Neural cell (in vitro differentiated cells): Measurements from ENCODE around the gene ARID1B. TPM values are rescaled to one million over a fixed set of nuclear protein-coding genes. Genes with fewer than 3 reads are reported as not detected.

Experiments
- H2AFZ ChIP-seq: fragments of 200-600, 300-800 bp; sonication (generic), shearing (Covaris generic); 2 replicates; pipeline ENCODE4 v1.6.0; 2014; ENCODE audit warnings: low read depth, mild to moderate bottlenecking, antibody characterized with exemption, low read length, moderate library complexity
- H3F3A ChIP-seq: fragments of 200-600 bp; shearing (Covaris generic); 2 replicates; pipeline ENCODE4 v1.6.1; 2016; ENCODE audit warnings: mild to moderate bottlenecking, moderate library complexity, mixed read lengths, antibody characterized with exemption, low read length; ENCODE audit not compliant: insufficient read depth, poor library complexity, severe bottlenecking
- H3K27ac ChIP-seq: fragments of 200-600, 300-800 bp; sonication (generic), shearing (Covaris generic); 2 replicates; pipeline ENCODE4 v1.5.1; 2014; ENCODE audit warnings: mild to moderate bottlenecking, low read length, moderate library complexity
- H3K27me3 ChIP-seq: fragments of 300-800, 200-600 bp; sonication (generic), shearing (Covaris generic); 2 replicates; pipeline ENCODE4 v1.6.0; 2014; ENCODE audit warnings: mild to moderate bottlenecking, low read depth, low read length, moderate library complexity; ENCODE audit not compliant: insufficient read depth
- H3K36me3 ChIP-seq: fragments of 300-800, 200-600 bp; sonication (generic), shearing (Covaris generic); 2 replicates; pipeline ENCODE4 v1.5.1; 2014; ENCODE audit warnings: mild to moderate bottlenecking, antibody characterized with exemption, low read length, moderate library complexity; ENCODE audit not compliant: insufficient read depth
- H3K4me2 ChIP-seq: fragments of 300-800, 200-600 bp; sonication (generic), shearing (Covaris generic); 2 replicates; pipeline ENCODE4 v1.6.0; 2014; ENCODE audit warnings: mild to moderate bottlenecking, low read length
- H3K4me3 ChIP-seq: fragments of 300-800, 200-600 bp; sonication (generic), shearing (Covaris generic); 2 replicates; pipeline ENCODE4 v1.5.1; 2014; ENCODE audit warnings: mild to moderate bottlenecking, low read length, moderate library complexity
- H3K79me2 ChIP-seq: fragments of 200-600 bp; shearing (Covaris generic); replicated peaks from 2 replicates; pipeline ENCODE4 v1.6.0; 2014; ENCODE audit warnings: mild to moderate bottlenecking, low read length, moderate library complexity; ENCODE audit not compliant: insufficient read depth
- H3K9ac ChIP-seq: fragments of 300-800, 200-600 bp; sonication (generic), shearing (Covaris generic); 2 replicates; pipeline ENCODE4 v1.6.1; 2016; ENCODE audit warnings: mild to moderate bottlenecking, low read length, mixed read lengths
- H3K9me2 ChIP-seq: fragments of 200-600 bp; shearing (Covaris generic); 2 replicates; pipeline ENCODE4 v1.6.1; 2016; ENCODE audit warnings: mild to moderate bottlenecking, low read length, mixed read lengths; ENCODE audit not compliant: insufficient read depth
- H3K9me3 ChIP-seq: fragments of 200-600, 300-800 bp; sonication (generic), shearing (Covaris generic); 2 replicates; pipeline ENCODE4 v1.6.1; 2016; ENCODE audit warnings: mild to moderate bottlenecking, mixed run types, low read length, moderate library complexity, mixed read lengths
- H4K20me1 ChIP-seq: fragments of 200-600 bp; shearing (Covaris generic); 2 replicates; pipeline ENCODE4 v1.6.1; 2016; ENCODE audit warnings: mild to moderate bottlenecking, mixed run types; ENCODE audit not compliant: insufficient read depth
- EP300 ChIP-seq: fragments of 450-650 bp; conservative IDR thresholded peaks from 2 replicates; pipeline ENCODE4 v1.6.1; 2014; ENCODE audit warnings: antibody characterized with exemption, mild to moderate bottlenecking, moderate library complexity; ENCODE audit not compliant: poor library complexity, severe bottlenecking
- EZH2 ChIP-seq: fragments of 200-600, 300-800 bp; shearing (Covaris generic), sonication (generic); IDR thresholded peaks from 2 replicates; pipeline ENCODE4 v1.6.1; 2014; ENCODE audit warnings: antibody characterized with exemption, low read length, borderline replicate concordance, mild to moderate bottlenecking; ENCODE audit not compliant: insufficient read depth, poor library complexity, severe bottlenecking
- MXI1 ChIP-seq: fragments of 450-650 bp; conservative IDR thresholded peaks from 2 replicates; pipeline ENCODE4 v1.6.1; 2014; ENCODE audit warnings: antibody characterized with exemption, mild to moderate bottlenecking; ENCODE audit not compliant: poor library complexity, severe bottlenecking
- POLR2AphosphoS5 ChIP-seq: IDR thresholded peaks from 2 replicates; pipeline ENCODE4 v1.6.1; 2012
- RAD21 ChIP-seq: fragments of 450-650 bp; conservative IDR thresholded peaks from 2 replicates; pipeline ENCODE4 v1.6.1; 2014; ENCODE audit warnings: antibody characterized with exemption, mild to moderate bottlenecking, moderate library complexity
- SMC3 ChIP-seq: fragments of 450-650 bp; conservative IDR thresholded peaks from 2 replicates; pipeline ENCODE4 v1.6.1; 2014; ENCODE audit warnings: antibody characterized with exemption, mild to moderate bottlenecking, moderate library complexity; ENCODE audit not compliant: poor library complexity
- TAF1 ChIP-seq: IDR thresholded peaks from 2 replicates; pipeline ENCODE4 v1.6.1; 2012; ENCODE audit warnings: low read depth
- polyA plus RNA-seq: library from polyadenylated mRNA; depleted of rRNA; stranded (reverse); fragments of >200 nt; gene quantifications from 2 replicates; pipeline ENCODE4 v1.2.3, GENCODE V29; 2014
- TF ChIP-seq, protein P1 (sequence below): fragments of 450-650 bp; IDR thresholded peaks from 2 replicates; pipeline ENCODE4 v1.5.1; 2014; ENCODE audit warnings: antibody characterized with exemption, mild to moderate bottlenecking, moderate library complexity; ENCODE audit not compliant: poor library complexity, severe bottlenecking
- TF ChIP-seq, protein P2 (sequence below): IDR thresholded peaks from 2 replicates; pipeline ENCODE4 v1.6.1; 2012; ENCODE audit warnings: borderline replicate concordance

Gene ARID1B
- polyA plus RNA-seq, 1 donor from 2014 or later: 35.0 TPM

DNA sequence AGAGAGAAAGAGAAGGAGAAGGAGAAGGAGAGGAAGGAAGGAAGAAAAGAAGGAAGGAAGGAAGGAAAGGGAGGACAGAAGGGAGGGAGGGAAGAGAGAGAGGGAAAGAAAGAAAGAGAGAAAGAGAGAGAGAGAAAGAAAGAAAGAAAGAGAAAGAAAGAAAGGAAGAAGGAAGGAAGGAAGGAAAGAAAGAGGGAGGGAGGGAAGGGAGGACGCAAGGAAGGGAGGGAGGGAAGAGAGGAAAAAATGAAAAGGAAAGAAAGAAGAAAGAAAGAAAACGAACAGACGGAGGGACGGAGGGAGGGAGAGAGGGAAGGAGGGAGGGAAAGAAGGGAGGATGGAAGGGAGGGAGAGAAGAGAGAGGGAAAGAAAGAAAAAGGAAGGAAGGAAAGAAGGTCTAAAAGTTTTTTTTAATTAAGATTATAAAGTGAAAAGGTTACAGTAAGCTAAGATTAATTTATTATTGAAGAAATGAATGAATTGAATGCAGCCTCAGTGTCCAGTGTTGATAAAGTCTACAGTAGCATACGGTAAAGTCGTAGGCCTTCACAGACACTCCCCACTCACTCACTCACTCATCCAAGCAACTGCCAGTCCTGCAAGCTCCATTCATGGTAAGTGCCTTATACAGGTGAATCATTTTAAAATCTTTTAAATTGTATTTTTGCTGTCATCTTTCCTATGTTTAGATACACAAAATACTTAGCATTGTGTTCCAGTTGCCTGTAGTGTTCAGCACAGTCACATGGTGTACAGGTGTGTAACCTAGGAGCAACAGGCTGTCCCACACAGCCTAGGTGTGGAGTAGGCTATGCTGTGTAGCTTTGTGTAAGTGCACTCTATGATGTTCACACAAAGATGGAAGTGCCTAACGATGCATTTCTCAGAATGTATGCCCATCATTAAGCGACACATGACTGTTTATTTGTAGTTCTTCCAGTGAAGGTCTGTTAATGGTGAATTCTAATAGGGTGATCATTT lies 20.3 kb upstream of the ARID1B start:
- Histone ChIP-seq H3K27me3 (no peaks in the 10 kb centered on the region), H3K36me3 (no peaks in the 10 kb centered on the region), H2AFZ (no peak overlapping the region), H3K27ac (no peak overlapping the region), H3K9ac (no peak overlapping the region), H3K4me2 (no peak overlapping the region), H3K79me2 (no peaks in the 10 kb centered on the region), H3K9me2 (no peaks in the 10 kb centered on the region), H3K9me3 (no peaks in the 10 kb centered on the region), H4K20me1 (no peaks in the 10 kb centered on the region), H3K4me3 (no peak overlapping the region), H3F3A (no peaks in the 10 kb centered on the region)
- TF ChIP-seq POLR2AphosphoS5: no peak
- no peak for TF ChIP-seq EZH2
- no peak for TF ChIP-seq SMC3
- TF ChIP-seq RAD21: no peak
- TF ChIP-seq, protein P1, sequence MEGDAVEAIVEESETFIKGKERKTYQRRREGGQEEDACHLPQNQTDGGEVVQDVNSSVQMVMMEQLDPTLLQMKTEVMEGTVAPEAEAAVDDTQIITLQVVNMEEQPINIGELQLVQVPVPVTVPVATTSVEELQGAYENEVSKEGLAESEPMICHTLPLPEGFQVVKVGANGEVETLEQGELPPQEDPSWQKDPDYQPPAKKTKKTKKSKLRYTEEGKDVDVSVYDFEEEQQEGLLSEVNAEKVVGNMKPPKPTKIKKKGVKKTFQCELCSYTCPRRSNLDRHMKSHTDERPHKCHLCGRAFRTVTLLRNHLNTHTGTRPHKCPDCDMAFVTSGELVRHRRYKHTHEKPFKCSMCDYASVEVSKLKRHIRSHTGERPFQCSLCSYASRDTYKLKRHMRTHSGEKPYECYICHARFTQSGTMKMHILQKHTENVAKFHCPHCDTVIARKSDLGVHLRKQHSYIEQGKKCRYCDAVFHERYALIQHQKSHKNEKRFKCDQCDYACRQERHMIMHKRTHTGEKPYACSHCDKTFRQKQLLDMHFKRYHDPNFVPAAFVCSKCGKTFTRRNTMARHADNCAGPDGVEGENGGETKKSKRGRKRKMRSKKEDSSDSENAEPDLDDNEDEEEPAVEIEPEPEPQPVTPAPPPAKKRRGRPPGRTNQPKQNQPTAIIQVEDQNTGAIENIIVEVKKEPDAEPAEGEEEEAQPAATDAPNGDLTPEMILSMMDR: no peak
- no peak for TF ChIP-seq TAF1
- TF ChIP-seq, protein P2, sequence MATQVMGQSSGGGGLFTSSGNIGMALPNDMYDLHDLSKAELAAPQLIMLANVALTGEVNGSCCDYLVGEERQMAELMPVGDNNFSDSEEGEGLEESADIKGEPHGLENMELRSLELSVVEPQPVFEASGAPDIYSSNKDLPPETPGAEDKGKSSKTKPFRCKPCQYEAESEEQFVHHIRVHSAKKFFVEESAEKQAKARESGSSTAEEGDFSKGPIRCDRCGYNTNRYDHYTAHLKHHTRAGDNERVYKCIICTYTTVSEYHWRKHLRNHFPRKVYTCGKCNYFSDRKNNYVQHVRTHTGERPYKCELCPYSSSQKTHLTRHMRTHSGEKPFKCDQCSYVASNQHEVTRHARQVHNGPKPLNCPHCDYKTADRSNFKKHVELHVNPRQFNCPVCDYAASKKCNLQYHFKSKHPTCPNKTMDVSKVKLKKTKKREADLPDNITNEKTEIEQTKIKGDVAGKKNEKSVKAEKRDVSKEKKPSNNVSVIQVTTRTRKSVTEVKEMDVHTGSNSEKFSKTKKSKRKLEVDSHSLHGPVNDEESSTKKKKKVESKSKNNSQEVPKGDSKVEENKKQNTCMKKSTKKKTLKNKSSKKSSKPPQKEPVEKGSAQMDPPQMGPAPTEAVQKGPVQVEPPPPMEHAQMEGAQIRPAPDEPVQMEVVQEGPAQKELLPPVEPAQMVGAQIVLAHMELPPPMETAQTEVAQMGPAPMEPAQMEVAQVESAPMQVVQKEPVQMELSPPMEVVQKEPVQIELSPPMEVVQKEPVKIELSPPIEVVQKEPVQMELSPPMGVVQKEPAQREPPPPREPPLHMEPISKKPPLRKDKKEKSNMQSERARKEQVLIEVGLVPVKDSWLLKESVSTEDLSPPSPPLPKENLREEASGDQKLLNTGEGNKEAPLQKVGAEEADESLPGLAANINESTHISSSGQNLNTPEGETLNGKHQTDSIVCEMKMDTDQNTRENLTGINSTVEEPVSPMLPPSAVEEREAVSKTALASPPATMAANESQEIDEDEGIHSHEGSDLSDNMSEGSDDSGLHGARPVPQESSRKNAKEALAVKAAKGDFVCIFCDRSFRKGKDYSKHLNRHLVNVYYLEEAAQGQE: no peak
- no peak for TF ChIP-seq EP300
- TF ChIP-seq MXI1: no peak

DNA sequence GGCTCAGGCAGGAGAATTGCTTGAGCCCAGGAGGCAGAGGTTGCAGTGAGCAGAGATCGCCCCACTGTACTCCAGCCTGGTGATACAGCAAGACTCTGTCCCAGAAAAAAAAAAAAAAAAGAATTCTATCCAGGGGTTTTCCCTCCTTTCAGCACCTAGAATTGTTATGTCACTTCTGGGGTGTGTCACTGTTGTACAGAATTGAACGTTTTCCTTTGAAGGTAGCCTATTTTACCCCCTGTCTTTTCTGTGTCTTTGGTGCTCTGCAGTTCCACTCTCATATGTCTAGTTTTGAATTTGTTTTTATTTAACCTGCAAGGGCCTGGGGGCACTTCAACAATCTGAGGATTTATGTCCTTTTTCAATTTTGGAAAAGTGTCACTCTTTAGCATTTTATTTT lies 19.3 kb upstream of the ARID1B start:
- no peaks in the 10 kb centered on the region for H3K36me3 ChIP-seq
- no peaks in the 10 kb centered on the region for H3F3A ChIP-seq
- H4K20me1 ChIP-seq: no peaks in the 10 kb centered on the region
- H3K4me2 ChIP-seq: no peak overlapping the region
- no peaks in the 10 kb centered on the region for H3K9me3 ChIP-seq
- TF ChIP-seq TAF1: no peak
- no peak for TF ChIP-seq EZH2
- TF ChIP-seq MXI1: no peak
- no peak for TF ChIP-seq RAD21
- TF ChIP-seq EP300: no peak
- TF ChIP-seq POLR2AphosphoS5: no peak
- TF ChIP-seq, protein P2: no peak
- TF ChIP-seq, protein P1: no peak
- no peak for TF ChIP-seq SMC3
- H3K9ac ChIP-seq: no peak overlapping the region
- H3K27ac ChIP-seq: no peak overlapping the region
- no peak overlapping the region for H2AFZ ChIP-seq
- no peaks in the 10 kb centered on the region for H3K27me3 ChIP-seq
- no peak overlapping the region for H3K4me3 ChIP-seq
- H3K9me2 ChIP-seq: no peaks in the 10 kb centered on the region
- H3K79me2 ChIP-seq: no peaks in the 10 kb centered on the region
